ENCODE data around the gene RBM39. TPM values are rescaled to one million over a fixed set of nuclear protein-coding genes. Genes with fewer than 3 reads are reported as not detected.

The RBM39 gene
- total and polyA plus RNA-seq, 9 of the 15 experiments (the other 6 are each of a cell fraction or from before 2014, with no cell fraction given): 143 to 319 (median 228) TPM

GRCh38 chr20:35734374-35734773 is 7.7 kb downstream of the RBM39 start:
- H3K4me2 ChIP-seq (ENCODE audit: insufficient read depth, low read length): no peak overlapping the region
- H3K4me3 ChIP-seq: no peak overlapping the region
- FAIRE-seq (no peak), ATAC-seq (no peak), DNase-seq (ENCODE audit: extremely low read depth in 1 of 4, low spot score in 3 of 4) (no peak)
- in situ Hi-C loops (cut with MboI): no loop called here
- no peak overlapping the region for H2AFZ ChIP-seq (ENCODE audit: low read depth, low read length)
- intact Hi-C loops (cut with micrococcal nuclease): no loop called here
- no peak overlapping the region for H3K9ac ChIP-seq (ENCODE audit: insufficient read depth in 1 of 2, low read depth in 2 of 2, low read length in 2 of 2)
- POLR2A ChIA-PET: interaction anchor here (0.6 to 2.7 kb wide), 9 partner anchors 9 to 258 kb away, joined by 3 to 12 read pairs (median 5); partner anchors contain the start of gene SCAND1
- H3K9me1 ChIP-seq (ENCODE audit: control insufficient read depth, insufficient read depth, low read length): no peaks in the 10 kb centered on the region
- peaks cover 100% of the 10 kb centered on the region for H3K36me3 ChIP-seq (ENCODE audit: control insufficient read depth, insufficient read depth, low read length)
- CTCF ChIA-PET (ENCODE audit: low intra/inter-chr PET ratio): interaction anchor here (0.6 kb wide), 1 partner anchor 12 kb away, joined by 4 read pairs; no protein-coding TSS in a partner anchor
- no TSS peak for BruUV-seq (replicated peaks)
- no peaks in the 10 kb centered on the region for H3K27me3 ChIP-seq (ENCODE audit: control insufficient read depth in 2 of 2, insufficient read depth in 2 of 2, low read length in 2 of 2)
- H3K79me2 ChIP-seq (ENCODE audit: control insufficient read depth, insufficient read depth, low read length): peaks cover 100% of the 10 kb centered on the region
- H3K4me1 ChIP-seq (replicated peaks in 1 of 2; ENCODE audit: control insufficient read depth in 2 of 2, insufficient read depth in 2 of 2, low read length in 2 of 2): peaks cover 0 to 9% of the 10 kb centered on the region in 2 experiments; a peak in 2 of 5 replicates
- peaks cover 56% of the 10 kb centered on the region for H4K20me1 ChIP-seq (replicated peaks; ENCODE audit: control insufficient read depth, insufficient read depth, low read length)
- no peak overlapping the region for H3K27ac ChIP-seq (ENCODE audit: extremely low read depth, low read depth, low read length)
- TF ChIP-seq SMARCC2 (IDR thresholded peaks at IDR 0.05; ENCODE audit: low read depth): no peak
- TF ChIP-seq RBM34 (IDR thresholded peaks at IDR 0.05; ENCODE audit: borderline replicate concordance, insufficient read depth, low read length): no peak
- TF ChIP-seq NKRF (IDR thresholded peaks at IDR 0.05; ENCODE audit: borderline replicate concordance): no peak
- no peak for TF ChIP-seq SRSF7 (optimal IDR thresholded peaks at IDR 0.05; ENCODE audit: low read depth, low read length)
- TF ChIP-seq GTF2A2 (tag; IDR thresholded peaks at IDR 0.05): no peak
- no peak for TF ChIP-seq TRIM24 (IDR thresholded peaks at IDR 0.05)
- no peak for TF ChIP-seq KAT2B (IDR thresholded peaks at IDR 0.05; ENCODE audit: low read depth, low read length)
- TF ChIP-seq YY1 (IDR thresholded peaks at IDR 0.05; ENCODE audit: borderline replicate concordance in 1 of 3, control insufficient read depth in 1 of 3, extremely low read depth in 1 of 3, insufficient read depth in 3 of 3, insufficient read length in 1 of 3, insufficient replicate concordance in 2 of 3, low read depth in 1 of 3, low read length in 2 of 3): no peak
- TF ChIP-seq ELK3 (CRISPR knock-in tag; IDR thresholded peaks at IDR 0.05): no peak
- TF ChIP-seq MAFK (IDR thresholded peaks at IDR 0.05; ENCODE audit: low read length): no peak
- no peaks in the 10 kb centered on the region for H3K9me3 ChIP-seq (replicated peaks; ENCODE audit: control insufficient read depth, insufficient read depth, low read depth, low read length)
